Peyer's patch (tissue), 4 donors: ENCODE measurements around the gene GPER1. TPM values are rescaled to one million over a fixed set of nuclear protein-coding genes. Genes with fewer than 3 reads are reported as not detected.
A peak's percentile ranks its signal among the peaks of the same experiment; 100 is the strongest.
"Not testable (repeated sequence)": the region's sequence is repeated elsewhere in the genome, so short reads cannot be mapped to it uniquely, and the experiment has no call there.

Experiments used
- DNase-seq, 3 donors: peaks; one replicate each; pipeline ENCODE4 v3.0.0-alpha.2; 2017 to 2019
- H3K27ac ChIP-seq, 4 donors: fragments of 200-600 bp; sonication (generic); one replicate each; pipeline ENCODE4 v1.5.1; 2016 to 2019
- H3K27me3 ChIP-seq, 2 donors: fragments of 200-600 bp; sonication (generic); one replicate each; pipeline ENCODE4 v1.5.1; 2019
- H3K36me3 ChIP-seq, 3 donors: fragments of 200-600 bp; sonication (generic); one replicate each; pipeline ENCODE4 v1.5.1; 2016 to 2019
- H3K4me1 ChIP-seq, 4 donors: fragments of 200-600 bp; sonication (generic); one replicate each; pipeline ENCODE4 v1.5.1; 2016 to 2019
- H3K4me3 ChIP-seq, 4 donors: fragments of 200-600 bp; sonication (generic); 1 replicate in 3 of 4; 2 replicates in 1 of 4; pipeline ENCODE4 v1.5.1; 2016 to 2019; ENCODE audit warnings: mild to moderate bottlenecking in 1 of 4
- H3K9me3 ChIP-seq, 4 donors: fragments of 200-600 bp; sonication (generic); one replicate each; pipeline ENCODE4 v1.5.1; 2016 to 2019; ENCODE audit warnings: mild to moderate bottlenecking in 1 of 4
- CTCF ChIP-seq, 6 experiments: fragments of 450-650 bp in 4 of 6; fragments of 200-600 bp in 2 of 6; sonication (generic) in 1 of 6; IDR thresholded peaks; one replicate each; pipeline ENCODE4 v1.5.1; 2017 to 2019; ENCODE audit warnings: antibody characterized with exemption in 6 of 6, mild to moderate bottlenecking in 3 of 6, moderate library complexity in 1 of 6
- POLR2A ChIP-seq, 2 donors: fragments of 450-650 bp; IDR thresholded peaks; one replicate each; pipeline ENCODE4 v1.5.1; 2017; ENCODE audit warnings: antibody characterized with exemption in 2 of 2, mild to moderate bottlenecking in 2 of 2, moderate library complexity in 2 of 2
- total RNA-seq, 4 donors: library from RNA; depleted of rRNA; stranded (reverse); fragments of >200 nt; gene quantifications; one replicate each; pipeline ENCODE4 v1.1.0, GENCODE V29; 2016

Gene GPER1
- total RNA-seq: 1 to 10 TPM in 3 of 4 donors, under 1 TPM in 1; 0.53 to 8.3 (median 2.1) TPM

GRCh38 chr7:1087952-1088920 lies at the start of gene GPER1:
GPER1 (plus strand) TSS chr7:1088113; CDS start chr7:1091729, 3,616 bp downstream.
- H3K4me3 ChIP-seq: peak within 1 kb of the TSS; percentile 23 to 47 (median 36)
- H3K4me1 ChIP-seq: peaks cover 0 to 17% (median 8%) of the 10 kb centered on the region in 4 donors
- TF ChIP-seq CTCF (IDR thresholded peaks at IDR 0.05): no peak
- DNase-seq: peak in 2 of 3 donors; percentile 63 to 74
- H3K27me3 ChIP-seq: no peaks in the 10 kb centered on the region
- no peaks in the 10 kb centered on the region for H3K36me3 ChIP-seq
- H3K9me3 ChIP-seq: no peaks in the 10 kb centered on the region
- peak within 1 kb of the TSS in 3 of 4 donors; percentile 32 to 75 (median 58) for H3K27ac ChIP-seq

GRCh38 chr7:1040233-1040632 lies 47.7 kb upstream of the GPER1 start:
- H3K36me3 ChIP-seq, H3K9me3 ChIP-seq, DNase-seq, H3K27me3 ChIP-seq, H3K27ac ChIP-seq, H3K4me3 ChIP-seq: not testable (repeated sequence)
- H3K4me1 ChIP-seq: peaks cover 0 to 29% (median 2%) of the 10 kb centered on the region in 4 donors

- Histone ChIP-seq H3K27ac (peak overlapping the region in 1 of 4 donors; percentile 5), H3K4me1 (peaks cover 0 to 35% (median 2%) of the 10 kb centered on the region in 4 donors), H3K27me3 (no peaks in the 10 kb centered on the region), H3K36me3 (no peaks in the 10 kb centered on the region), H3K4me3 (no peak overlapping the region), H3K9me3 (no peaks in the 10 kb centered on the region)
- TF ChIP-seq POLR2A (IDR thresholded peaks at IDR 0.05) (no peak), CTCF (IDR thresholded peaks at IDR 0.05) (no peak)
- DNase-seq: no peak
These were observed 47.1 kb upstream of the GPER1 start for GRCh38 chr7:1040790-1041189.

- TF ChIP-seq CTCF (IDR thresholded peaks at IDR 0.05): no peak
- no peak for TF ChIP-seq POLR2A (IDR thresholded peaks at IDR 0.05)
- Histone ChIP-seq H3K36me3 (no peaks in the 10 kb centered on the region), H3K9me3 (no peaks in the 10 kb centered on the region), H3K27me3 (no peaks in the 10 kb centered on the region), H3K4me1 (peaks cover 0 to 45% (median 2%) of the 10 kb centered on the region in 4 donors), H3K27ac (peak overlapping the region in 2 of 4 donors; percentile 13 to 35), H3K4me3 (no peak overlapping the region)
- no peak for DNase-seq
These were observed 46.1 kb upstream of the GPER1 start for GRCh38 chr7:1041551-1042491.

- Histone ChIP-seq H3K4me3 (no peak overlapping the region), H3K27me3 (no peaks in the 10 kb centered on the region), H3K27ac (no peak overlapping the region), H3K36me3 (no peaks in the 10 kb centered on the region), H3K9me3 (no peaks in the 10 kb centered on the region), H3K4me1 (peaks cover 0 to 49% (median 2%) of the 10 kb centered on the region in 4 donors)
- DNase-seq: no peak
- no peak for TF ChIP-seq CTCF (IDR thresholded peaks at IDR 0.05)
- TF ChIP-seq POLR2A (IDR thresholded peaks at IDR 0.05): no peak
These were observed 45.5 kb upstream of the GPER1 start for GRCh38 chr7:1042492-1042833.
